Testis (tissue), 2 donors: Measurements from ENCODE around the gene TDRD10.

Source experiments
- POLR2A ChIP-seq: fragments of 450-650 bp; IDR thresholded peaks from one replicate; pipeline ENCODE4 v1.6.1; 2017; ENCODE audit warnings: antibody characterized with exemption, mild to moderate bottlenecking, moderate library complexity
- TF ChIP-seq, protein P1 (sequence below), 3 experiments: fragments of 450-650 bp in 2 of 3; fragments of 200-600 bp in 1 of 3; sonication (generic) in 1 of 3; IDR thresholded peaks; one replicate each; pipeline ENCODE4 v1.5.1; 2016 to 2019; ENCODE audit warnings: antibody characterized with exemption in 3 of 3, mild to moderate bottlenecking in 2 of 3, moderate library complexity in 1 of 3

- TF ChIP-seq POLR2A = no peak
- TF ChIP-seq, protein P1, sequence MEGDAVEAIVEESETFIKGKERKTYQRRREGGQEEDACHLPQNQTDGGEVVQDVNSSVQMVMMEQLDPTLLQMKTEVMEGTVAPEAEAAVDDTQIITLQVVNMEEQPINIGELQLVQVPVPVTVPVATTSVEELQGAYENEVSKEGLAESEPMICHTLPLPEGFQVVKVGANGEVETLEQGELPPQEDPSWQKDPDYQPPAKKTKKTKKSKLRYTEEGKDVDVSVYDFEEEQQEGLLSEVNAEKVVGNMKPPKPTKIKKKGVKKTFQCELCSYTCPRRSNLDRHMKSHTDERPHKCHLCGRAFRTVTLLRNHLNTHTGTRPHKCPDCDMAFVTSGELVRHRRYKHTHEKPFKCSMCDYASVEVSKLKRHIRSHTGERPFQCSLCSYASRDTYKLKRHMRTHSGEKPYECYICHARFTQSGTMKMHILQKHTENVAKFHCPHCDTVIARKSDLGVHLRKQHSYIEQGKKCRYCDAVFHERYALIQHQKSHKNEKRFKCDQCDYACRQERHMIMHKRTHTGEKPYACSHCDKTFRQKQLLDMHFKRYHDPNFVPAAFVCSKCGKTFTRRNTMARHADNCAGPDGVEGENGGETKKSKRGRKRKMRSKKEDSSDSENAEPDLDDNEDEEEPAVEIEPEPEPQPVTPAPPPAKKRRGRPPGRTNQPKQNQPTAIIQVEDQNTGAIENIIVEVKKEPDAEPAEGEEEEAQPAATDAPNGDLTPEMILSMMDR (IDR thresholded peaks at IDR 0.05) = no peak
Measured at GRCh38 chr1:154474802-154475201, 27.2 kb upstream of the TDRD10 start.
